ENCODE data around the gene PRKAG2. TPM values are rescaled to one million over a fixed set of nuclear protein-coding genes. Genes with fewer than 3 reads are reported as not detected.
A peak's percentile ranks its signal among the peaks of the same experiment; 100 is the strongest.

The PRKAG2 gene
- total RNA-seq, 1 donor from 2014 or later = 22.0 TPM

GRCh38 chr7:151727579-151728285, 149.2 kb downstream of the PRKAG2 start:
- peak; percentile 87 for DNase-seq (ENCODE audit: low read depth, low spot score)

- no peak for DNase-seq (ENCODE audit: low read depth, low spot score)
Observed at GRCh38 chr7:151726652-151727578, 150.0 kb downstream of the PRKAG2 start.

GRCh38 chr7:151725844-151726651, 150.9 kb downstream of the PRKAG2 start:
- no peak for DNase-seq (ENCODE audit: low read depth, low spot score)

GRCh38 chr7:151724920-151725584, 151.9 kb downstream of the PRKAG2 start:
- DNase-seq (ENCODE audit: low read depth, low spot score) = no peak

- DNase-seq (ENCODE audit: low read depth, low spot score) = no peak
Observed at GRCh38 chr7:151724250-151724915, 152.5 kb downstream of the PRKAG2 start.

- DNase-seq (ENCODE audit: low read depth, low spot score) = no peak
Observed at GRCh38 chr7:151723321-151723720, 153.6 kb downstream of the PRKAG2 start.

- no peak for DNase-seq (ENCODE audit: low read depth, low spot score)
Observed at GRCh38 chr7:151722533-151722932, 154.4 kb downstream of the PRKAG2 start.

GRCh38 chr7:151721694-151722093, 155.2 kb downstream of the PRKAG2 start:
- DNase-seq (ENCODE audit: low read depth, low spot score) = no peak

- no peak for DNase-seq (ENCODE audit: low read depth, low spot score)
Observed at GRCh38 chr7:151721236-151721635, 155.7 kb downstream of the PRKAG2 start.

GRCh38 chr7:151720280-151720679, 156.6 kb downstream of the PRKAG2 start:
- no peak for DNase-seq (ENCODE audit: low read depth, low spot score)

- DNase-seq (ENCODE audit: low read depth, low spot score) = no peak
Observed at GRCh38 chr7:151719897-151720242, 157.0 kb downstream of the PRKAG2 start.

GRCh38 chr7:151719031-151719896, 157.7 kb downstream of the PRKAG2 start:
- DNase-seq (ENCODE audit: low read depth, low spot score) = no peak

- DNase-seq (ENCODE audit: low read depth, low spot score) = no peak
Observed at GRCh38 chr7:151717918-151718317, 159.0 kb downstream of the PRKAG2 start.

- no peak for DNase-seq (ENCODE audit: low read depth, low spot score)
Observed at GRCh38 chr7:151717415-151717814, 159.5 kb downstream of the PRKAG2 start.

- DNase-seq (ENCODE audit: low read depth, low spot score) = no peak
Observed at GRCh38 chr7:151716323-151716722, 160.6 kb downstream of the PRKAG2 start.

GRCh38 chr7:151715666-151716315, 161.1 kb downstream of the PRKAG2 start:
- DNase-seq (ENCODE audit: low read depth, low spot score) = no peak

- DNase-seq (ENCODE audit: low read depth, low spot score) = no peak
Observed at GRCh38 chr7:151714201-151714600, 162.7 kb downstream of the PRKAG2 start.

- DNase-seq (ENCODE audit: low read depth, low spot score) = no peak
Observed at GRCh38 chr7:151712810-151713125, 164.1 kb downstream of the PRKAG2 start.

Measured in pulmonary artery endothelial cell (primary cell).